ENCODE data around the gene CNKSR3.

CNKSR3 gene

GRCh38 chr6:154478021-154478700 is 32.3 kb downstream of the CNKSR3 start:
- no peak for DNase-seq

DNA sequence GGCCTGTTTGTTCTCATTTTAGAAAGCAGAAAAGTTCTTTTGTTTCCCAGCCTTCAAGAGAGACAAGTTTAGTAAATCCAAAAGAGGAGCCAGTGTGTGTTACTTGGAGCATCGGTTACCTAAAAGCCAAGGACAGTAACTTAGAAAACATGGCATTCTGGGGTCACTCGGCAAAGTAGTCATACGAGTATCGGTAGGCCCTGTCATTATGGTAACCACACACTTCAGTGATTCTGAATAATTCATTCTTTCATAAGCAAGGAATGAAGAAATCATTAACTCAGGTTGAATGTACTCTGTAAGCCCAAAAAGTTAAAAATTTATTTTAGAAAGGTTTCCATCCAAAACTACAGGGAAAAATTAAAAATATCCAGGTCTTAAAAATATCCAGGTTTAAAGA is 34.0 kb downstream of the CNKSR3 start:
- DNase-seq: no peak

- DNase-seq: peak; percentile 52
Measured at GRCh38 chr6:154474648-154475428, 35.6 kb downstream of the CNKSR3 start.

- DNase-seq: no peak
Measured at GRCh38 chr6:154473324-154473723, 37.2 kb downstream of the CNKSR3 start.

- DNase-seq: no peak
Measured at GRCh38 chr6:154471609-154472362, 38.7 kb downstream of the CNKSR3 start.

DNA sequence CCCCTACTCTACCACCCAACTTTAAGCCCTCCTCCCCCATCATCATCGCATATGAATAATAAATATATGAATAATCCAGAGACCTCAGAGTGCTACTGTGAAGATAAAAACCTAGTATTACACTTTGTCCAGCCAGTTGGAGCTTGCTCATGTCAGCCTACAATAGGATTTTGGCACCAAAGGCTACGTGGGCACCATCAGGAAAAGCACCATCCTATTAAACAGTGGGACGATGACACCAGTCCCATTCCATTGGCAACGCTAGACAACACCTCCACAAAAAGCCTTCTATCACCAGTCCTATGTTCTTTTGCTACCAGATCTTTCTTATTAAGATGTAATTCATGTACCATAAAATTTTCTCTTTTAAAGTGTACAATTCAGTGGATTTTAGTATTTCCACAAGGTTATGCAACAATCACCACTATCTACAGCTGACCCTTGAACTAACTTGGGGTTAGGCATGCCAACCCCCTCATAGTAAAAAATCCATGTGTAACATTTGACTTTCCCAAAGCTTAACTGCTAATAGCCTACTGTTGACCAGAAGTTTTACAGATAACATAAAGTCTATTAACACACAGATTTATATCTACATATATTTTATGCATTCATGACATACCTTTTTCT is 41.1 kb downstream of the CNKSR3 start:
- DNase-seq: no peak

- no peak for DNase-seq
Measured at GRCh38 chr6:154468760-154469159, 41.7 kb downstream of the CNKSR3 start.

DNA sequence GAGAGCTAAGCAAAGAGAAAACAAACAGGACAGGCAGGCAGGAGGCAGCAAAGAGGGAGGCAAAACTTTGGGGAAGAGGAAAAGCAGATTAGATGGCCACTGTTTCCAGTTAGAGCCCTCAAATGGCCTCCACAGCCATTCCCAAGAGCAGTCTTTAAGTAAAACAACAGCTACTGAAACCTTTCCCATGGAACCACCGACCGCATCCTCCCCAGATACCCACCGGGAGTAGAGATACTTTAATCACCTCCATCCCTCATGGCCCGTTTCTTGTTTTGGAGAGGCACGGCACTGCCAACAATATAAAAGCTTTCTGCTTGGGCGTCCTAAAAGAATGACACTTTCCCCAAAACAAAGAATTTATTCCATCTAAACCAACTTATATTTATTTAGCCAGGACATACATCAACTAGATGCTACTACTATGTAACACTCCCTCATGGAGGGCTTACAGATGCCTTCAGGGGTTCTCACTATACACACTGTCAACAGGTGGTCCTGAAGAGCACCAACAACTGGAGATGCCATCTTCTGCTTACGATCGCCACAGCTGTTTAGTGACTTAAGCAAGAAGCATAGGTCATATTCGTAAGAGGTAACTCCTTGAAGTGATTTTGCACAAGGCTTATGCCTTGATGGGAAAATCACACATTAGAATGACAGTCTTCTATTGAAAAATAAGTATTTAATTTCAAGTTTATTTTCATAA is 43.4 kb downstream of the CNKSR3 start:
- DNase-seq: no peak

DNA sequence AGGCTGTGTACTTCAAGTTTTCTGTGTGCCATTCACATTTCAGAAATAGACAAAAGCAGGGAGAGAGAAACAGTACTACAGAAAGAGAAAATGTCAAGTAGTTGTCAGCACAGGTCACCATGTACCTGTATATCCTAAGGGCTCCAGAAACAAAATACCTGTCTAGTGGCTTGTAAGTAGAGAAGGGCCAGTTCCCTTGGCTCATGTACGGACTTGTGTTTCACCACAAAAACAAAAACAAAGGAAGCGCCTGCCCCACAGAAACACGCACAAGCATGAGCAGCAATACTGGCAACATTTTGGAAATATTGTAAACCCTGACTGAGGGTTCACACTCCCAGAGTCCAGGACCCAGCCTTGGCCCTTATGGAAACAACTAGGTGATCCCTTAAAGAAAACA is 44.3 kb downstream of the CNKSR3 start:
- no peak for DNase-seq

GRCh38 chr6:154463573-154464419 is 46.7 kb downstream of the CNKSR3 start:
- DNase-seq: no peak

- no peak for DNase-seq
Measured at GRCh38 chr6:154462425-154462824, 48.1 kb downstream of the CNKSR3 start.

GRCh38 chr6:154461348-154461747 is 49.1 kb downstream of the CNKSR3 start:
- no peak for DNase-seq

GRCh38 chr6:154460306-154461071 is 50.0 kb downstream of the CNKSR3 start:
- peak; percentile 38 for DNase-seq

- DNase-seq: no peak
Measured at GRCh38 chr6:154459513-154459912, 51.0 kb downstream of the CNKSR3 start.

- DNase-seq: peak; percentile 53
Measured at GRCh38 chr6:154458565-154459470, 51.7 kb downstream of the CNKSR3 start.

DNA sequence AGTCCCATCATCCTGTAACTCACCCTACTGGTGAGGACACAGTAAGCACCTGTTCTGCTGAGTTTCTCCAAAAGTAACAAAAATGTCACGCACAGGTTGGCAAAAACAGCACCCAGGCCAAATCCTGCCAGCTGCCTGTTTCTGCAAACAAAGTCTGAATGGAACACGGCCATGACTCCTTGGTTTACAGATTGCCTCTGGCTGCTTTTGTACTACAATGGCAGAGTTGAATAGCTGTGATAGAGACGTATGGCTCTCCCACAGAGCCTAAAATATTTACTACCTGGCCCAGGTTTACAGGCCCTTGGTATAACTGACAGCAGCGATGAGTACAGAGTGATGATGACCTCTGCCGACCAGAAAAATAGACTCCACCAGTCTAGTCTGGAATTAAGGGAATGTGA is 52.6 kb downstream of the CNKSR3 start:
- no peak for DNase-seq

DNA sequence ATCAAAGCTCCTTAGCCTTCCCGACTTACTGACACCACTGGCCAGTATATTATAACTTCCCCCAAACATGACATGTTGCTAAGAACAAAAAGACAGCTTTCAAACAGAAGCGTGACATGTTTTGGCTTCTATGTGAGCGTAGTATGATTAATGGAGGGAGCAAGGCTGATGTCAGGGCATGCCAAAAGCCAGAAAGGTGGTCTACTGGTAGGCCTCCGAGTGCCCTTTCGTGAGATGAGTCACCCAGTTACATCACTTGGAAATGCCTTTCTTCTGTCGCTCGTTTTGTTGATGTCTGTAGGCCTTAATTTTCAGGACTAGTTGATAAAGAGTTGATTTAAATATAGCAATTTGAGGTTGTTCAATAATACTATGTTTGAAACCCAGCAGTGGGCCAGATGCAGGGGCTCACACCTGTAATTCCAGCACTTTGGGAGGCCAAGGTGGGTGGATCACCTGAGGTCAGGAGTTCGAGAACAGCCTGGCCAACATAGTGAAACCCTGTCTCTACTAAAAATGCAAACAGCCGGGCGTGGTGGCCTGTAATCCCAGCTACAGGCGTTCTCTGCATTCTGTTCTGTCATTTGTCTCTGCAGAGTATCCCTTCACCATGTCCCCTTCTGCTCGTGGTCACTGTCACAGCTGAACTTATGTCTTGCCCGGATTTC is 53.3 kb downstream of the CNKSR3 start:
- DNase-seq: peak; percentile 33

GRCh38 chr6:154453329-154453728 is 57.2 kb downstream of the CNKSR3 start:
- no peak for DNase-seq

- DNase-seq: no peak
Measured at GRCh38 chr6:154450498-154450897, 60.0 kb downstream of the CNKSR3 start.

Measured in fibroblast of skin of abdomen (primary cell).